Measurements from ENCODE around the gene TRIM44.

Gene TRIM44

DNA sequence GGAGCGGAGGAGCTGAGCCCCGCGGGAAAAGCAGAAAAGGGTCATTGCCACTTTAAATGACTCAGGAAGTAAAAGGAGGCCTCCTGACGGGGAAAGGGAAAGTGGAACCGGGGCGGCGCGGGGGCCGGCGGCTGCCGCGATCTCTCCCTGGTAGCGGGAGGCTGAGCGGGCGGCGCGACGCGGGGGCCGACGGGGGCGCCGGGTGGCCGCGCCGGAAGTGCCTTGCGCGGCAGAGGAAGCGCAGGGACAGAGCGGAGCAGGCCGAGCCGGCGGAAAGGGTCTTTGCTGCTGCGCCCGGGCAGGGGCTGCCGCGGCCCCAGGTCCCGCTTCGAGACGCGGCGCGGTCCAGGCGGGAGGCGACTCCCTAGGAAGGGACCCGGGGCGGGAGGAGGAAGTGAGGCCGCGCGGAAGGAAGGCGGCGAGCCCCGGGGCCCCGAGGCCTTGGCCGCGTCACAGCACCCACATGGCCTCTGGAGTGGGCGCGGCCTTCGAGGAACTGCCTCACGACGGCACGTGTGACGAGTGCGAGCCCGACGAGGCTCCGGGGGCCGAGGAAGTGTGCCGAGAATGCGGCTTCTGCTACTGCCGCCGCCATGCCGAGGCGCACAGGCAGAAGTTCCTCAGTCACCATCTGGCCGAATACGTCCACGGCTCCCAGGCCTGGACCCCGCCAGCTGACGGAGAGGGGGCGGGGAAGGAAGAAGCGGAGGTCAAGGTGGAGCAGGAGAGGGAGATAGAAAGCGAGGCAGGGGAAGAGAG is at the start of gene TRIM44:
TSS of gene TRIM44 (plus strand) at position 127 of the 759 bp plus-strand sequence. CDS start at position 464, 337 bp downstream.
- DNase-seq, result peak; percentile 69 to 77

- DNase-seq, result no peak
Observed at GRCh38 chr11:35614939-35615569, 47.5 kb upstream of the TRIM44 start.

DNA sequence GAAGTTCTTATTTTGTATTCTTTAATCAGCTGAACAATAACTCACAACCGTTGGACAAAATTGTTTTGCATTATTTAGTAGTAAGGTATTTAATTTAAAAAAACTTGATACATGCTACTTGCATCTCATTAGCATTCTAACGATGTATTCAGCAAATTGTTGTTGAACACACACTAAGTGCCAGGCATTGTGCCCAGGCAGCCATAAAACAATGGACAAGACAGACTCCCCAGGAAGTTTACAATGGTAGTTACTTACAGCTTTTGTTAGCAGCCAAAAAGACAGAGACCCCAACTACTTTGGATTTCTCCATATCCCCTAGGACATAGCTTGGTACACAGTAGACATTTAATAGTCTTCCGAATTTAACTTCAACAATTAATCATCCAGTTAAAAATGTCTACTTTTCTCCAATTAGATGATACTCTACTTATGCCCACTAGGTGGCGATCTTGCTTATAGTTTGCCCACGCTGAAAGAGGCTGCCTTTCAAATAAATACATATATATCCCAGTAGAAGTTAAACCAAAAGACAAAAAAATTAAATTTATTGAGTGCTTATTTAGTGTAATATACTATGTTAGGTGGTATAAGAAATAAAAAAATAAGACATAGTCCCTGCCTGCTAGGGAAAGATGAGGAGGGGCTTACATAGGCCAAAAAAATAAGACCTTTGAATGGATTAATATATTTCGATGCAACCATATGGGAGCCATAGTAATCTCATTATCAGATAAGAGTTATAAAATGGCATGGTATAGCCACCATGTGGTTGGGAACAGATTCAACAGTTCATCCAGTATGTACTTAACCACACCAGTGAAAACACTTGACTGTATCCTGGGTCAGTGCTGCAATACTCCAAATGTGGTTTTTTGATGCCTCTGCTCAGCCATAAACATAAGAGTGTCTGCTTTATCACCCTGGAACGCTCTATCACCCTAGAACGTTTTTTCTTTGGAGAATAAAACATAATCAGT is 46.4 kb upstream of the TRIM44 start:
- no peak for DNase-seq

- no peak for DNase-seq
Observed at GRCh38 chr11:35617316-35617686, 45.3 kb upstream of the TRIM44 start.

DNA sequence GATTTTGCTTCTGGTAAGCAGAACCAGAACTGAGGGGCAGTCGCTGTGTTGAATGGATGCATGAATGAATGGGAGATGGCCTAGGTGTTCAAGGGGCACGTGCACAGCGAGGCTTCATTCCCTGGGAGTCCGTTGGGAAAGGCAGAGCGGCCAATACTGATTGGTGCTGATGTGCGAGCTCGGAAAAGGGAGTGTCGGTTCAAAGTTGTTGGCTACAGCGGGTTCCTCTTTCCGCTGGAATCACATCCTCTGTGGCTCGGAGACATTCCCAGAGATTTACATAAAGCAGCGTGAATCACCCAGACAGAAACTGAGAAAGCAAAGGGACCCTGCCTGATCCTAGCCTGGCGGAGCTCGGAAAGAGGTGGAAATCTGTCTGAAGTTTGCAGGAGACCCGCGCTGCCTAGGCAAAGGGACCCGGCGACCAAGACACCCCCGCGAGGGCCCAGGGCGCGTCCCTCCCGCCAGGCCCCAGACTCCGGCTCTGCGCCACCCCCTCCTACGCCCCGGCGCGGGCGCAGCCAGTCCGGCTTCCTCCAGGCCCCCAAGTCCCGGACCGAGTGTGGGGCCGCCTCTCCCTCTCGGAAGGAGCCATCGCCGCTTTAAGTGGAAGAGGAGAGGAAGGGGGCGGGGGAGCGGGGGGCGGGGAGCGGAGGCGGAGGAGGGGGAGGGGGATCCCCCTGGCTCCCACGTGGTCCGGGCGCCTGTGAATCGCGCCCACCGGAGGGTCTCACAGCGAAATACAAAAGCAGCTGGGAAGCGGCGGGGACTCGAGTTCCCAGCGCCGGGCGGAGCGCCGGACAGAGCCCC is 44.7 kb upstream of the TRIM44 start, which contains the start of gene FJX1:
TSS of gene FJX1 (plus strand) at position 774 of the 810 bp plus-strand sequence. CDS start 177 bp downstream, outside the sequence.
- DNase-seq, result peak; percentile 2 to 5

GRCh38 chr11:35618497-35619115 is 44.0 kb upstream of the TRIM44 start:
- peak; percentile 10 to 13 for DNase-seq

GRCh38 chr11:35619116-35619854 is 43.3 kb upstream of the TRIM44 start:
- peak; percentile 7 to 21 for DNase-seq

GRCh38 chr11:35619855-35620640 is 42.5 kb upstream of the TRIM44 start:
- peak in 1 of 2 donors; percentile 1 for DNase-seq

- no peak for DNase-seq
Observed at GRCh38 chr11:35620795-35621194, 41.8 kb upstream of the TRIM44 start.

DNA sequence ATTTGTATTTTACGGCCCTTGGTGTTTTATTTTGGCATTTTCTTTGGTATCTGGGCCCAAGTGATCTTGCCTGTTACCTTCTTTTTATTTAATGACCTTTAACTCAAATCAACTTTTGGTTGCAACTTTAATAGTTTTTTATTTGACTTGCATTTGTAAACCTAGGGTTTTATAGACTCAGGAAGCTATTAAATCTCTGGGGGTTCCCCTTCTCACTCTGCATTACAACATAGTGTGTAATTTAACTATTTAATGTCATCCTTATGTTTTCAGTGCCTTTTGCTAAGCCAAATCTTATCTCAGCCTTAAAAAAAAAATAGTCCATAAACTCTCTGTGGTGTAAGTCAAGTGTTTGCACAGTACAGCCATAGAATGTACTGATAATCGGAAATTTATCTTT is 41.0 kb upstream of the TRIM44 start:
- DNase-seq, result no peak

DNA sequence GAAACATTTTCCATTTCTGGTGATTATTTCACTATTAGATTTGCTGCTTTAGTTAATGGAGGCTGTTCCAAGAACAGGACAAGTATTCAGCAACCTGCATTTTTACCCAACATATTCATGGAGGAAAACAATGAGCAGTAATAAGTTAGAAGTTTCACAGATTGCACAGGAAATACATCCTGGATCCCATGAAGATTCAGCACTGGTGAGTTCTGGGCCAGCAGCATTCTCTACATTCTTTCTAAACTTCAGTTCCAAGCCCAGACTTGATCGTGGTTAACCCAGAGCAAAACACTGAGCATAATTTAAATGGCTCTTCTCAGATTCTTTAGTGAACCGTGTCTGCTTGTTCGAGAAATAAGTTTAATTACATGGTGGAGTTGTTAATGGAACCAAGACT is 40.5 kb upstream of the TRIM44 start:
- no peak for DNase-seq

- no peak for DNase-seq
Observed at GRCh38 chr11:35623621-35624168, 38.9 kb upstream of the TRIM44 start.

GRCh38 chr11:35624316-35624715 is 38.3 kb upstream of the TRIM44 start:
- no peak for DNase-seq

DNA sequence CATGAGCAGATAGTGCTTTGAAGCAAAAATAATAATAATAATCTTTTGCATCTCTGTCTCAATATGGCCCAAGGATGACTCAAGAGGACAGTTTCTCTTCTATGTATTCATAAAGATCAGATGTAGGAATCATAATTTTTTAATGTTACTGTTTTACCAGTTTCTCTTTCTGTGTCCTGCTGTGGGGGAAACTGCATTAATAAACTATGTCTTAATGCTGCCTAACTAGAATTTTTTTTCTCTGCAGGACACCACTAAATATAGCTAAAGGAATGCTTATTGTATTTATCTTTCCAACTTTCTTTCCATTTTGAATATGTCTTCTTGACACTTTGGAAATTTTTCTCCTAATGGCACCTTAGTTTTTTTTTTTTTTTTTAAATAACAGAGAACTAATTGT is 37.8 kb upstream of the TRIM44 start:
- no peak for DNase-seq

DNA sequence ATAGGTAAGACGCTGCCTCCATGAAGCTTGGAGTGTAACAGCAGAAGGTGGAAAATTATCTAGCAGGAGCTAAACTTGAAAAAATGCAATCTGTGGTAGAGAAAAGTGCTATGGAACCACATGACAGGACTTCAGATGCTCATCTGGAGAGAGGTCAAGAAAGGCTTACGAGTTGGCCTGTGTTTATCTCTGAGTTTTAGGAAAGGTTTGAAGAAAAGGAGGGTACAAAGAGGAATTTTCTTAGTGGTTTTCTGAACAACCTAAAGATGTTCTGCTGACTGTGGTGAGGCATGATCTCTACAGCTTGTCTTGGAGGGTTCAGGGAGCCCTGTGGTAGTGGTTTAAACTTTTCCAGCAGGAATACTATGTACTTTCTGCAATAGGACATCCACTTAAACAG is 36.1 kb upstream of the TRIM44 start:
- DNase-seq, result no peak

DNA sequence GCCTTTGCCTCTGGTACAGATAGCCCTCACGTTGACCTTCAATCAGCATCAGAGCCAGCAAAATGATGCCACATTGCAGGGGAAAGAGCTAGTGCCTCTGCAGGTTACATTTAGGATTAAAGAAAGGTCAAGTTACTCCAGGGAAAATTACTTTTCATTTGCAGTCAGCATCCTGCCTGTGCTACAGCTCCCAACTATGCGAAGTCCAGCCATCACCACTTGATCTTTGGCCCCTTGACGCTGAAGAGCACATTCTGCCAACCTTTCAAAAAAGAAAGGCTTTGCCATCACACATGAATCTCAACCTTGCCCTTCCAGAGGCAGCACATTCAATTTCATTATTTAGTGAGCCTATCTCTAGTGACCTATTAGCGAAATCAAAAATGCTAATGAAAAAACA is 33.1 kb upstream of the TRIM44 start:
- DNase-seq, result no peak

GRCh38 chr11:35629914-35630313 is 32.7 kb upstream of the TRIM44 start:
- no peak for DNase-seq

DNA sequence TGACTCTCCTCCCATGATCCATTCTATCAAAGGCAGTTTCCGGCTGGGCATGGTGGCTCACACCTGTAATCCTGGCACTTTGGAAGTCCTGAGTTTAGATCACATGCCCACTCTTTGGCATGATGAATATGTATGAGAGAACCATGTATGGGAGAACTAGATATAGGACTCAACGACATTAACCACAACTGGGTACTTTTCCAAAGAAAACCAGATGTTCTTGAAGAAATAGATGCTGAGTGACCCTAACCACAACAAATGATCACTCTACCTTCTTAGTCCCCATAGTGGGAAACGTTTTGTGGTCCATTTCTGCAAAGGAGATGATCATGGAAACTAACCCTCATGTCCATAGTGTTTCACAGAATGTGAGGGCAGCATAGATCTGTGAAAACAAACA is 30.7 kb upstream of the TRIM44 start:
- DNase-seq, result no peak

- DNase-seq, result no peak
Observed at GRCh38 chr11:35632301-35632700, 30.3 kb upstream of the TRIM44 start.

All from stimulated activated CD4-positive, alpha-beta T cell treated with anti-CD3 and anti-CD28 coated beads, Interleukin-2, amount 100 ng/mL, for 48 hours (primary cell).